ENCODE measurements around the gene CDC14C. TPM values are rescaled to one million over a fixed set of nuclear protein-coding genes. Genes with fewer than 3 reads are reported as not detected.

The CDC14C gene
- total and polyA plus RNA-seq, 2 of the 4 experiments (the other 2 are of a cell fraction) = under 0.01 TPM; not detected in 1

DNA sequence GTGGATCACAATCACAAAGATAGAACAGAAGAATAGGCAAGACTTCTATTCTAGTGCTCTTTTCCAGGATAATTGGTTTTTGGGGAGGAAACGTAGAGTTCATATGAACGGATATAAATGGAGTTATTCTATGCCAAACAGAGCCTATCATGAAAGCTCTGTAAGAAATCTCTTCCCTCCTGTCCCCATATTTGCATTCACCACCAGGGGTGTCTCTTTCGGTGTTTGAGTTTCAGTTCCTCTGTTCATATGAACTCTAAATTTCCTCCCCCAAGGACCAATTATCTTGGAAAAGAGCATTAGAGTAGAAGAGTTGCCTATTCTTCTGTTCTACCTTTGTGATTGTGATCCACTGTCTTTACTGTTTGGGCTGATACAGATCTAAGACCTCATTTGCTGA is 48.3 kb upstream of the CDC14C start:
- Histone ChIP-seq H2BK5ac (ENCODE audit: low read depth, low read length, poor library complexity, severe bottlenecking) (no peak overlapping the region), H4K20me1 (ENCODE audit: insufficient read depth, low read length) (no peaks in the 10 kb centered on the region), H3K27ac (ENCODE audit: insufficient read depth, low read length) (no peak overlapping the region), H3K9me3 (ENCODE audit: control insufficient read depth, insufficient read depth, low read length) (peaks cover 5% of the 10 kb centered on the region; the same call in 1 of the 2 replicates), H4K5ac (ENCODE audit: low read depth, low read length) (no peak overlapping the region), H3K4me1 (ENCODE audit: control insufficient read depth, insufficient read depth, low read length) (no peaks in the 10 kb centered on the region), H4K8ac (ENCODE audit: low read depth in 2 of 2, low read length in 2 of 2) (no peak overlapping the region), H3K79me1 (ENCODE audit: low read depth in 1 of 2, low read length in 2 of 2) (no peaks in the 10 kb centered on the region), H3K4ac (ENCODE audit: low read depth, low read length) (no peak overlapping the region), H2BK120ac (ENCODE audit: low read depth, low read length) (no peak overlapping the region), H3K56ac (ENCODE audit: extremely low read depth, insufficient read depth, low read length) (no peak overlapping the region), H2BK15ac (ENCODE audit: low read depth, low read length) (no peak overlapping the region), H2AK9ac (replicated peaks; ENCODE audit: low read depth, low read length, poor library complexity) (no peak overlapping the region), H3K4me3 (ENCODE audit: insufficient read depth, low read depth, low read length) (no peak overlapping the region), H3K9me1 (ENCODE audit: insufficient read depth, low read length) (no peaks in the 10 kb centered on the region), H3K18ac (ENCODE audit: low read depth, low read length) (no peak overlapping the region), H2AK5ac (ENCODE audit: low read depth, low read length) (no peak overlapping the region), H3K4me2 (ENCODE audit: low read depth, low read length) (no peak overlapping the region), H4K91ac (ENCODE audit: insufficient read depth, low read depth, low read length) (no peak overlapping the region), H3K9ac (ENCODE audit: low read depth, low read length) (no peak overlapping the region), H3K36me3 (ENCODE audit: control insufficient read depth, insufficient read depth, low read length) (no peaks in the 10 kb centered on the region), H3K27me3 (ENCODE audit: control insufficient read depth, insufficient read depth, low read length) (no peaks in the 10 kb centered on the region), H2BK20ac (ENCODE audit: low read depth, low read length) (no peak overlapping the region), H3K14ac (replicated peaks; ENCODE audit: low read depth, low read length) (no peak overlapping the region), H3K23ac (ENCODE audit: low read depth, low read length) (no peak overlapping the region), H2AFZ (replicated peaks; ENCODE audit: low read length, poor library complexity) (no peak overlapping the region)
- intact Hi-C loops (cut with micrococcal nuclease) = no loop called here
- in situ Hi-C loops (cut with MboI; ENCODE audit: low sequenced_read_pairs) = no loop called here
- no peak for TF ChIP-seq NFE2L2 (IDR thresholded peaks at IDR 0.05; ENCODE audit: low read depth, low read length)
- no peak for TF ChIP-seq FOS (IDR thresholded peaks at IDR 0.05; ENCODE audit: low read depth, low read length)
- TF ChIP-seq POLR2A (IDR thresholded peaks at IDR 0.05; ENCODE audit: low read depth, low read length) = no peak
- no peak for TF ChIP-seq RFX5 (IDR thresholded peaks at IDR 0.05; ENCODE audit: low read depth, low read length)
- TF ChIP-seq RAD21 (IDR thresholded peaks at IDR 0.05; ENCODE audit: low read length) = no peak
- no peak for TF ChIP-seq CEBPB (IDR thresholded peaks at IDR 0.05; ENCODE audit: low read depth, low read length)
- TF ChIP-seq CTCF (conservative IDR thresholded peaks at IDR 0.05; ENCODE audit: low read depth, low read length) = no peak
- TF ChIP-seq SMC3 (IDR thresholded peaks at IDR 0.05; ENCODE audit: low read depth, low read length) = no peak
- TF ChIP-seq MAFK (IDR thresholded peaks at IDR 0.05; ENCODE audit: low read depth, low read length) = no peak
- TF ChIP-seq, protein P1, sequence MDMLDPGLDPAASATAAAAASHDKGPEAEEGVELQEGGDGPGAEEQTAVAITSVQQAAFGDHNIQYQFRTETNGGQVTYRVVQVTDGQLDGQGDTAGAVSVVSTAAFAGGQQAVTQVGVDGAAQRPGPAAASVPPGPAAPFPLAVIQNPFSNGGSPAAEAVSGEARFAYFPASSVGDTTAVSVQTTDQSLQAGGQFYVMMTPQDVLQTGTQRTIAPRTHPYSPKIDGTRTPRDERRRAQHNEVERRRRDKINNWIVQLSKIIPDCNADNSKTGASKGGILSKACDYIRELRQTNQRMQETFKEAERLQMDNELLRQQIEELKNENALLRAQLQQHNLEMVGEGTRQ (IDR thresholded peaks at IDR 0.05; ENCODE audit: low read depth, low read length) = no peak
- TF ChIP-seq BHLHE40 (IDR thresholded peaks at IDR 0.05; ENCODE audit: low read depth, low read length) = no peak
- WGBS, 2 experiments (ENCODE audit: extremely low coverage in 2 of 2, insufficient read length in 1 of 2) = no CpG with 5 or more reads among the region's 3 CpGs
- DNase-seq = no peak
- dilution Hi-C loops (cut with HindIII; ENCODE audit: low sequenced_read_pairs, unreplicated experiment) = no loop called here
- POLR2A ChIA-PET (ENCODE audit: unreplicated experiment) = no interaction called here
- CTCF ChIA-PET = no interaction called here
- no peak for ATAC-seq (ENCODE audit: low read depth)
- BruUV-seq (replicated peaks) = no TSS peak

Data from IMR-90 (cell line).